D721Med (cell line): ENCODE results near the gene MUC5B.
A peak's percentile ranks its signal among the peaks of the same experiment; 100 is the strongest.

Source experiments
- DNase-seq: peaks from one replicate; pipeline ENCODE4 v3.0.0; 2011; ENCODE audit warnings: low spot score; ENCODE audit not compliant: insufficient read length
- FAIRE-seq: peaks from 2 replicates; lab custom pipeline; 2011; peaks lifted over from hg19 to GRCh38; lab: Jason Lieb, UNC
- CTCF ChIP-seq: IDR thresholded peaks from 2 replicates; pipeline ENCODE4 v1.5.1; 2012; ENCODE audit warnings: mild to moderate bottlenecking, control low read depth; ENCODE audit not compliant: insufficient read depth; ENCODE audit errors: missing control alignments

Gene MUC5B

GRCh38 chr11:1230456-1231395 lies 7.9 kb downstream of the MUC5B start:
- no peak for FAIRE-seq
- DNase-seq, result peak; percentile 6
- no peak for TF ChIP-seq CTCF

DNA sequence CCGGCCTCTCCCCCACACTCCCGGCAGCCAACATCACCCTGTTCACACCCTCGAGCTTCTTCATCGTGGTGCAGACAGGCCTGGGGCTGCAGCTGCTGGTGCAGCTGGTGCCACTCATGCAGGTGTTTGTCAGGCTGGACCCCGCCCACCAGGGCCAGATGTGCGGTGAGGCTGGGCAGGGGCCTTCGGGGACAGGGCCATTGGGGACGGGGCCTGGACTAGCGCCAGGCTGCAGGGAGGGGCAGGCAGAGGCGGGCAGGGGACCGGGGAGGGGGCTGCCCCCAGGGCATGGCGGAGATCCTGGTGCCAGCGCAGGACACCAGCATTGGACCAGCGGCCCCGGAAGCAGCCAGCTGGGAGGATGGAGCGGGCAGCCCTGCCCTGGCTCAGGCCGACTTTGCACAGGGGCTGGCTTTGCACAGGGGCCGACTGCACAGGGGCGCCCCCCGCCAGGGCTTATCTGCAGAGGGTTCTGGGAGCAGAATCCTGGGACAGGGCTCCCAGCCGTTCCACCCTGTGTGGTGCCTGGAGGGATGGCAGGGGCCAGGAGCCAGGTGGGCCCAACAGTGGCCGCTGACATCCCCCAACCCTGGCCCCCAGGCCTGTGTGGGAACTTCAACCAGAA lies 8.6 kb downstream of the MUC5B start:
- DNase-seq (peak; percentile 9), FAIRE-seq (no peak)
- no peak for TF ChIP-seq CTCF

DNA sequence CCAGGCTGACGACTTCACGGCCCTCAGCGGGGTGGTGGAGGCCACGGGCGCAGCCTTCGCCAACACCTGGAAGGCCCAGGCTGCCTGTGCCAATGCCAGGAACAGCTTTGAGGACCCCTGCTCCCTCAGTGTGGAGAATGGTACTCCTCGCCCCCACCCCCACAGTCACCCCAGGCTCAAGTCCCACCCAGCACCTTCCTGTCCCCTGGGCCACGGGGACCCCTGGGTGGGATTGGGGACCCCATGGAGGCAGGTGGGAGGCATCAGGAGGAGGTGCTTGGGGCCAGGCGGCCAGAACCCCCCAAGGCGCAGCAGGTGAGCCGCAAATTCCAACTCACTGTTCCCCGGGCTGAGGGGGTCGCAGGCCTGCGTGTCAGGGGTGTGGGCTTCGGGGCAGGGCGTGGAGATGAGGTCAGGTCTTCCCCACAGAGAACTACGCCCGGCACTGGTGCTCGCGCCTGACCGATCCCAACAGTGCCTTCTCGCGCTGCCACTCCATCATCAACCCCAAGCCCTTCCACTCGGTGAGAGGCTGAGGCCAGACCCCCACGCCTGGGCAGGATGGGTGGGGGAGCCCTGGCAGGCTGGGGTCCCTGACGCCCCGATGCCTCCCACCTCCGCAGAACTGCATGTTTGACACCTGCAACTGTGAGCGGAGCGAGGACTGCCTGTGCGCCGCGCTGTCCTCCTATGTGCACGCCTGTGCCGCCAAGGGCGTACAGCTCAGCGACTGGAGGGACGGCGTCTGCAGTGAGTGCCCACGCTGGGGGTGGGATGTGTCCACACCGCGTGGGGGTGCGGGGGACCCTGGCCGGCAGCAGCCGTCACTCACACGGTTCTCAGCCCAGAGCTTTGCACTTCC lies 9.4 kb downstream of the MUC5B start:
- FAIRE-seq, result no peak
- no peak for TF ChIP-seq CTCF
- DNase-seq, result no peak

DNA sequence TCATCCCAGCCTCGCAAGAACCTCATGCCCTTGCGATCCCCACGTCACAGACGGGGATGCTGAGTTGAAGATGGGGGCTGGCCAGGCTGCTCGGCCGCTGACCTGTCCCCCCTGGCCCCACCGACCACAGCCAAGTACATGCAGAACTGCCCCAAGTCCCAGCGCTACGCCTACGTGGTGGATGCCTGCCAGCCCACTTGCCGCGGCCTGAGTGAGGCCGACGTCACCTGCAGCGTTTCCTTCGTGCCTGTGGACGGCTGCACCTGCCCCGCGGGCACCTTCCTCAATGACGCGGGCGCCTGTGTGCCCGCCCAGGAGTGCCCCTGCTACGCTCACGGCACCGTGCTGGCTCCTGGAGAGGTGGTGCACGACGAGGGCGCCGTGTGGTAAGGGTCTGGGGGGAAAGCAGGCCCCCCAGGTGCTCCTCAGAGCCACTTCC lies 10.0 kb downstream of the MUC5B start:
- TF ChIP-seq CTCF, result no peak

GRCh38 chr11:1233351-1234053 lies 10.6 kb downstream of the MUC5B start:
- no peak for TF ChIP-seq CTCF
- no peak for FAIRE-seq

More for the DNA sequence above, 10.0 kb downstream of the MUC5B start:
- DNase-seq, result peak; percentile 2
- no peak for FAIRE-seq

GRCh38 chr11:1234054-1234720 lies 11.3 kb downstream of the MUC5B start:
- FAIRE-seq (no peak), DNase-seq (no peak)
- TF ChIP-seq CTCF, result no peak

More at GRCh38 chr11:1233351-1234053, 10.6 kb downstream of the MUC5B start:
- DNase-seq, result peak; percentile 8
